Activated T-helper 1 cell treated with Interleukin-2 at 50 U/mL for 16 hours (primary cell): ENCODE data around the gene UBE2L5.
A peak's percentile ranks its signal among the peaks of the same experiment; 100 is the strongest.

Experiments used
- DNase-seq: peaks from one replicate; pipeline ENCODE4 v3.0.0-alpha.2; 2020; ENCODE audit warnings: low read depth

UBE2L5 gene

DNA sequence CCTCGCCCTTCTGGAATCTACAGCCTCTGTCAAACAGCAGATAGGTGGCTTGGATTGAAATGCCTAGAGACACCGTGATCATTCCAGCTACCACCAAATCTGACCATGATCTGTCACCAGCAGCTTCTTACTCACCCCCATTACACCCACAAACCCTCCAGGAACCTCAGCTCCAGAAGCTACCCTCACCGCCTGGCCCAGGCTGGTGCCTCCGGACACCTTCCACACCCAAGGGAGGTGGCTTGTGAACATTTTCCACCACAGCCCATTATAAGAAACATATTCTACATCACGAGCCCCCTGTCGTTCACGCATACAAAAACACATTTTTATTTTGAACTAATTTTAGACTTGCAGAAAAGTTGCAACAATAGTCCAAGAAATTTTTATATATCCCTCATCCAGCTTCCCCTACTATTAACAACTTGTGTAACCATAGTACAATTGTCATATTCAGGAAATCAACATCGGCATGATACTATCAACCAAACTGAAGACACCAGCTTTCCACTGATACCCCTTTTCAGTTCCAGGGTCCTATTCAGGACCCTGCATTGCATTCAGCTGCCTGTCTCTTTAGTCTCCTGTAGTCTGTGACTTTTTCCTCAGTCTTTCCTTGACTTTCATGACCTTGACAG is 15.4 kb upstream of the UBE2L5 start:
- DNase-seq = no peak

DNA sequence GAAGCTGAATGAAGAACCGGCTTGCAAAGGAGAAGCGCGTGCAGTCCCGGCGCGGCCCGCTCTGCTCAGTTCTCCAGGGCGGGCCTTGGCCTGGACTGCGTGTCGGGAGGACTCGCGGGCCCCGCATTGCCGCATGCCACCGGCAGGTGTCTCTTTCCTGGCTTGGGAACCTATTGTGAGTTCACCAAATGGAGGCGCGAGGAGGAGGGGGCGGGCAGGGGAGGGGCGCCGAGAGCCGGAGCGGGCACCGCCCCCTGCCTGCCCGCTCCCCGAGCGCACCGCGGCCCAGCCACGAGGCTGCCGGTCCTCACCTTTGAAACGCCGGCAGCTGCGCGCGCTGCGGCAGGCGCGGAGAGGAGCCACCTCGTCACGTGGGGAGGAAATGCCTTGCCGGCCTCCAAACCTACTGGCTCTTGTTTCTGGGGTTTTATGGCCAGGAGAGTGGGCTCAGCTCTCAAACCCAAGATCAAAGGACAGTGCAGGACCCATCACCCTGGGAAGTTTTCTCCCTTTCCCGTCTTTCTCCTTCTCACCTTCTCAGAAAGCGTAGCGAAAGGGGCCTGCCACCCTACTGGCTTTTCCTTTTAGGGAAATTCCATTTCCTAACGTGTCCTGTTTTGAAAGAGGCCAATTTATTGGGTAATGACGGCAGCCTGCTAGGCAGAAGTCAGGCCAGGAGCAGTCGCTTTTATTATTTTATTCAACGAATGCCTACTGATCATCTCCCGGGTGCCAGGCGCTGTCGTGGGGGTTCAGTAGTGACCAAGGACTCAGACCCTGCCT is 13.8 kb upstream of the UBE2L5 start:
- DNase-seq = peak; percentile 82

DNA sequence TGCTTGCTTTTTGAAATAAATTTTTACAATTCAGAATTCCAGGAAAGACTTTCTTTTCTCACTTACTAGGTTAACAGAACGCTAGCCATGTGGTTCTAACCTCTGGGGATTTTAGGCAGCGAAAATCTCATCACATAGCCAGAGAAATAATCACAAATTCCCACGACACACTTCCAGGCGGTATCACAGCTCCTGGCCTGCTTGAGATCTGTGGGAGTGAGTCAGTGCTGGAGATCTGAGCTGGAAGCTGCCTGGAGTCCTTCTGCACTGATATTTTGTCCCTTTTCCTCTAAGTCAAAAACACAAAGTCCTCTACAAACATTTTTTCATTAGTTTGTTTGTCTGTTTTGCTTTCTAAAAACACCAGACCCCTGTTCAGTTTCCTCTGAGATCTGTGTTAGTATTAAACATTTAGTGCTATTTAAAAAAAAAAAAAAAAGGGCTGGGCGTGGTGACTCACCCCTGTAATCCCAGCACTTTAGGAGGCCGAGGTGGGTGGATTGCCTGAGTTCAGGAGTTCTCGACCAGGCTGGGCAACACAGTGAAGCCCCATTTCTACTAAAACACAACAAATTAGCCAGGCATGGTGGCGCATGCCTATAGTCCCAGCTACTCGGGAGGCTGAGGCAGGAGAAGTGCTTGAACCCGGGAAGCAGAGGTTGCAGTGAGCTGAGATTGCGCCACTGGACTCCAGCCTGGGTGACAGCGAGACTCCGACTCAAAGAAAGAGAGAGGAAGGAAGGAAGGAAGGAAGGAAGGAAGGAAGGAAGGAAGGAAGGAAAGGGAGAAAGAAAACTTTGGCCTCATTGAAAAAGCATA is 12.2 kb upstream of the UBE2L5 start:
- DNase-seq = no peak

DNA sequence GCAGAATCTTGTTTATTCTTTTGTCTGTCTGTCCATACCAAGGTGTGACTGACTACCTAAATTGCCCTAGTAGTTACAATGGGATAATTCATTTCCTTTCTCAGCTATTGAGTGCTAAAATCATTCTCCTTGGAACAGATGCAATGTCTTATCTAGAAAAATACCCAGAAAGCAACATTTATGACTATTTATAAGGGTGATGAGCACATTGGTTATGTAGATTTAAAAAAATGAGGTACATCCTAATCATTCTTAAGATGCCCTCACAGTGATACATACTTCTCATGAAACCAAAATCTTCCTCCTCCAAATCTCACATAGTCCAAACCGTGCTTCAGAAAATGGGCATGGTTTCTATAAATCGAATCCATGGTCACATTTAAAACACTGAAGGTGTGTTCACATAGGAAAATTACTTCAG is 11.6 kb upstream of the UBE2L5 start:
- DNase-seq = no peak

DNA sequence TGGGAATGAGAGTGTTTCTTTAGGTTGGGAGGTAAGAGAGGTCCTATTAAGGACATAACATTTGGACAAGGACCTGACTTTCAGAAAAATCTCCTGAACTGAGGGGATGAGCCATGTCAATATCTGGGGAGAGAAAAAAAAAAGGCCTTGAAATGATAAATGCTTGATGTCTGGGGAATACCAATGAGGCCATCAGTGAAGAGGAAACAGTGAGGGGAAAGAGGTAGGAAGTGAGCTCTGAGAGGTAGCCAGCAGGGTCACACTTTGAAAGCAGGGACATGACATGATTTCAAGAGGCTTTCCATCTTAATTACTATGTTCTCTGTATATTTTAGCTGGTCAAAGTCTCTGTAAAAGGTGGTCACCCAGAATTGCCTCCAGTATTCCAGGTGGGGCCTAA is 9.9 kb upstream of the UBE2L5 start:
- no peak for DNase-seq

GRCh38 chr13:30413842-30414241 is 8.5 kb upstream of the UBE2L5 start:
- DNase-seq = no peak

DNA sequence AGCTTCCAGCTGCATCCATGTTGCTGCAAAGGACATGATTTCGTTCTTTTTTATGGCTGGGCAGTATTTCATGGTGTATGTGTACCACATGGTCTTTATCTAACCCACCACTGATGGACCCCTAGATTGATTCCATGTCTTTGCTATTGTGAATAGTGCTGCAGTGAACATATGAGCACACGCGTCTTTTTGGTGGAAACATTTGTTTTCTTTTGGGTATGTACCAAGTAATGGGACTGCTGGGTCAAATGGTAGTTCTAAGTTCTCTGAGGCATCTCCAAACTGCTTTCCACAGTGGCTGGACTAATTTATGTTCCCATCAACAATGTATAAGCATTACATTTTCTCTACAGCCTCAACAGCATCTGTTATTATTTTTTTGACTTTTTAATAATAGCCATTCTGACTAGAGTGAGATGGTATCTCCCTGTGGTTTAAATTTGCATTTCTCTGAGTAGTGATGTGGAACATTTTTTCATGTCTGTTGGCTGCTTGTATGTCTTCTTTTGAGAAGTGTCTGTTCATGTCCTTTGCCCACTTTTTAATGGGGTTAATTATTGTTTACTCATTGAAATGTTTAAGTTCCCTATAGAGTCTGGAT is 6.8 kb upstream of the UBE2L5 start:
- no peak for DNase-seq

- no peak for DNase-seq
Measured at GRCh38 chr13:30416471-30416870, 5.8 kb upstream of the UBE2L5 start.

DNA sequence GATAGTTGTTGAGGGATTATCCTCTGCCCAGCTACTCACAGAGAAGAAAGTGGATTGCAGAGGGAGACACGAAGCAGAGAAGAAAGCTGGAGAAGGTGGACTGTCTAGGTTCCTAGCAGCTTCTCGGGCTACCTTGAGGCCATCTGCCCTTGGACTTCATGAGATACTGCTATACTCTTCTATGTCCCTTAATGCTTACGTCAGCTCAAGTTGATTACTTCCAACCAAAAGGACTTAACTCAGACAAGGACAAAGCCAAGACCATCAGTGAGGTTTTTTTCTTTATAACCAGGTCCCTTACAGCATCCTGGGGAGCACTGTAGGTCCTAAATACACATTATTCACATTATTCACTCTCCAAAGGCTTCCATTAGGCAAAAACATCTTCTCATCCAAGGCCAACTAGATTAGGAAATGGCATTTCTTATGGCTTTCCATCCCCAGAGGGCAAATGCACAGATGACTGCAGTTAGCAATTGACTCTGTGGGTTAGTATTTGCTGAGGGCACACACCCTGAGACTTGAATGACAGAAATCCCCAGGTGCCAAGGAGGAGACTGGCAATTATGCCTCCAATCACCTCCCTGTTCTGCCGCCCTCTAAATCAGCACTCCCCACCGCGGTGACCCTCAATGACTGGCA is 4.1 kb upstream of the UBE2L5 start:
- no peak for DNase-seq

DNA sequence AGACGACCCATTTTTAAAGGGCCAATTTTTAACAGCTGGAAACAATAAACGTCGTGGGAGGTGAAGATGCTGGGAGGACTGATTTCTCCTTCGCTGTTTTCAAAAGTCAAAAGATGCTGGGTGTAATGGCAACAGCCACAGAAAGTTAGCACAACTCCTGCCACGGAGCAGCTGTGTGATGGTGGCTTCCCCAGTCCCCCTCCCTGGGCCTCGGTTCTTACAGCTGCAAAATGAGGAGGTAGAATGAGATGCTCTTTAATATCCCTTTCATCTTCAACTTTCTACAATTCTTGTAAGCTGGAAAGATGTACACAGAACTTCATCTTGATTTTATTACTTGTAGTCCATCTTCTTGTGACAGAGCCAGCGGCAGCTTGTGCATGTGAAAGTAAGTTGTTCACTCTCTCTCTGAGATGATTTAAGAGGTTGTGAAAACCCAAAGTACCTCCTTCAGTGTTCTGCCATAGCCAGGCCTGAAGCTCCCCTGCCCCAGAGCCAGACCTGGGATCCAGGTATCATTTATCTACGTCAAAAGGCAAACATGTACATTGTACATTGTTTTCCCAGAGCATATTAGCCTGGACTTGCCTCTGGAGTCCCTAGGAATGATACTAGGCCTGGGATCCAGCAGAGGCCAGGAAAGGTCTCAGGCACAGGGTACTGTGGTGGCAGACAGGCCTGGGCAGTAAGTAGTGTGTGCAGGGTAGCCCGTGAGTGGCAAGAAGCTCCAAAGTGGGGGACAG is 3.4 kb upstream of the UBE2L5 start:
- DNase-seq = no peak

GRCh38 chr13:30421093-30422053 is 920 bp upstream of the UBE2L5 start:
- peak; percentile 10 for DNase-seq

DNA sequence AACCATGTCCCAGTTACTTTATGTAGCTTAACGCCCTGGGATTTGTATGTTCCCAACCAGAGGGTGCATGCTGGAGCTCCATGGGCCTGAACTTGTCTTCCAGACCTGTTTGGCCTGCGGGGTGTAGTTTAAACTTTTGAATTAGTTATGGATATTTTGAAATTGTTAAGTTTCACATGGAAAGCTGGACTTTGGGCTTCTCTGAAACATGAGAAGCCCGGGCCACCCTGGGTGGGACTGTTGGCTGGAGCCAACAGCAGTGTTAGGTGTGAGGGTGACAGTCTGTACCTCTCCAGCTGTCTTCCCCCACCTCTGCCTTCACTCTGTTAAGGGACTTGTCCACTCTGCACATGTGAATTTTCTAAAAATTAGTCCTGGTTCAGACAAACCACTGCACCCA is 1.6 kb downstream of the UBE2L5 start:
- DNase-seq = no peak

GRCh38 chr13:30429235-30429634 is 6.9 kb downstream of the UBE2L5 start:
- DNase-seq = no peak

DNA sequence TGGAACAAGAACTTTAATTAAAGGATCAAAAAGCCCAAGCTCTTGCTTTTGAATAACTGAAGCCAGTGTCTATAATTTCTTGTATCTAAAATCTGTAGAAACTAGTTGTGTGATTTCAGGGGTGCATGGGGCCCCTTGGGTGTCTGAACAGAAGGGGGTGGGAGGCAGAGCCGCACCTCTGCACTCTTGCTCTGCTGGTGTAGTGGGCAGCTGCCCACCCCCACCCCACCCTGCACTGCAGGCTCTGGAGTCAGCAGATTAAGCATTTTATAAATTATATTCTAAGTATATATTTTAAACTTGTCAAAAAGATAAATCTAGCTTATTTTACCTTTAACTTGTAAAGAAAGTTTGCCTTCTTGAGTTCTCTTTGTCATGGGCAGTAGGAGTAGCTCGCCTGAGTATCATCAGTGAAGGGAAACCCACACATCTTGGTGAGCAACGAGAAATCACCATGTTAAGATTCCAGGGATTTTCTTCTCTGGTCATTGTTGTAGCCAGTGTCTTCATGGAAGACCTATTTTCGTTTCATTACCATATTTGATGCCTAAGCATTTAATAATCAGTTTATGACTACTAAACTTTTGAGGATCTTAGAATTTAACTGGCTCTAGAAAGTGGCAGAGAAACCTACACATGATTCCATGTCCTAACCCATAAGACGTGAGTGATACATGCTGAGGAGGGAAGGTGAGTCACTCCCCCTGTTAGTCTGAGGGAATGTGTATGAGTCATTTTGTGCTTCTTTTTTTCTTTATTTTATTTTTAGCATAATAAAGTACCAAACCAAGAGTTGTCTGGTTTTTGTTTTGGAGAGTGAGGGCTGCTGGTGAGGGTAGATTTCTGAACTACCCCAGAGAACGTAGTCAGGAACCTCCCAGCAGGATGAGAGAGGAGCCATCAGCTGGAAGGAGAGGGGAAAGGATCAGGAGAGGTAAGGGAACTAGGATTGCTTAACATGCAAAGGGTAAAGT is 7.7 kb downstream of the UBE2L5 start:
- DNase-seq = no peak

DNA sequence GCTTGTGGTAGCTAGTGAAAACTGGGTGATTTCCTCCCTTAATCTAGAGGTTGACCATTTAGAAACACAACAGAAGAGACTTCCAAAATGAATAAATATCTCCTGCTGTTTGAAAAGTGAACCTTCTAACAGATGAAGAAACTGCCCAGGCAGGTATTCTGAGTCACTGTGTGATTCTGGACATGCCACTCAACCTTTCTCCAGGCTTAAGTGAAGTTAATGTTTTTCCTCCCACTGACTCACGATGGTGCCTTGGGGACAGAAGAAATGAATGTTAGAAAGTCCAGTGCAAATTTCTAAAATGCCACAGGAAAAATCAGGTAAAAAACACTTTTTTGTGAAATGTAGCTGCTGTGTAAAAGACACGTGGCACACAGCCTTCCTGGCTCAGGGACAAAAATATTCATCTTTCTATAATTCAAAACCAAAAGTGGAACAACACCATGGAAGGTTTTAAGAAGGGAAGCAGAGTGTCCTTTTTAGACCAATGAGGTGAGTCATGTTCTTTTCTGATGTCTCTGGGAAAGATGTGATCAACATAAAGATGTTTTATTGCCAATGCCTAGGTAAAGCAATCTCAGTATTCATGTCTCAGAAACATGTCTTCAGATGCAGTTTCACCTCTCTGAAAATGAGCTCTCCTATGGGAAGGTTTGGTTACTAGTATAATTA is 9.1 kb downstream of the UBE2L5 start:
- no peak for DNase-seq

- no peak for DNase-seq
Measured at GRCh38 chr13:30435911-30436451, 13.7 kb downstream of the UBE2L5 start.

- no peak for DNase-seq
Measured at GRCh38 chr13:30437177-30437576, 14.9 kb downstream of the UBE2L5 start.

DNA sequence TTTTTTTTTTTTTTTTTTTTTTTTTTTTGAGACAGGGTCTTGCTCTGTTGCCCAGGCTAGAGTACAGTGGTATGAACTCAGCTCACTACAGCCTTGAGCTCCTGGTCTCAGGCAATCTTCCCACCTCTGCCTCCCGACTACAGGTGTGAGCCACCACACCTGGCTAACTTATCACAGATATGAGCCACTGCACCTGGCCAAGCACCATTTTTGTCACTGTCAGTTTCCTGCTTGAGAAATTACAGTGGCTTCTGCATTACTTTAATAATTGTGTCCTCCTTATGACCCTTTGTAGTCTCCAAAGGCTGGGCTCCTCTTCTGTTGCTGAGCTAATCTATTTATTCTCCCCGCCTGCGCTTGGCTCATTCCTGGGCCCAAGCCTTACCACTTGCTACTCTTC is 16.0 kb downstream of the UBE2L5 start:
- DNase-seq = no peak
